Measurements from ENCODE around the gene POLD3.

The POLD3 gene

DNA sequence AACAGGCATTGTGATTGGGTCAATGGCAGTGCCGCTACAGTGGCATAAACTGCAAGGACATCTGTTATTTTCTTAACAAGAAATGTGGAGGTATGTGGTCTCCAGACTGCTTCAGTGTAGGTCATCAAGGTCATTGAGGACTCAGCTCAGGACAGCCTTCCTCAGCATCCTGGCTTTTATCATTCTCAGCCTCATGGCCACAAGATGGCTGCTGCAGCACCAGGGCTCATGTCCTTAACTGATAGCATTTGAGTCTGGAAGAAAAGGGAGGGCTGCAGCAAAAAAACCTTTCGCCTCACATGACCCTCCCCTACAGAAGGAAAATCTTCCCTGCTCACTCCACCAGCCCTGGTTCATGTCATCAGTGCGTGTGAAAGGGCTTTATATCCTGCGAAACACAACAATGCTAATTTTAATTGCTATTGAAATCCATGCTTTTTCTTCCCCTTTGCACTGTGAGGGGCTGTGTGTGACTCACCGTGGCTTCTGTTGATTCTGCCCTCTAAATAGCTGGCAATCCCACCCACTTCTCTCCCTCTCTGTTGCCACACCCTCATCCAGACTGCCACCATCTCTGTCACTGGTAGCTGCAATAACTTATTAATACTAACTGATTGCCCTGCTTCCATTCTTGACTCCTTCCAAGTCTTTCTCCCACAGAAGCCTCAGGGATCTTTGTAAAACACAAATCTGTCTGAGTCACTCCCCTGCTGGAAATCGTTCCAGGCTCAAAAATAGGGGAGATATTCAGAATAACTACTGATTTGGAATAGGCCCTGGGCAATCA lies 95.0 kb downstream of the POLD3 start:
- Histone ChIP-seq H3K4me1 (ENCODE audit: insufficient read depth, low read length) (no peaks in the 10 kb centered on the region), H3K9ac (ENCODE audit: low read depth, low read length) (no peak overlapping the region), H3K4me3 (ENCODE audit: low read depth in 1 of 2, low read length in 2 of 2) (no peak overlapping the region), H3K9me3 (ENCODE audit: insufficient read depth, low read length, severe bottlenecking) (no peaks in the 10 kb centered on the region), H3K79me2 (ENCODE audit: insufficient read depth, low read length) (no peaks in the 10 kb centered on the region), H3K36me3 (ENCODE audit: insufficient read depth, low read length) (no peaks in the 10 kb centered on the region), H4K20me1 (ENCODE audit: insufficient read depth, low read length) (no peaks in the 10 kb centered on the region), H3K27me3 (ENCODE audit: insufficient read depth, low read length, poor library complexity) (no peaks in the 10 kb centered on the region), H3K4me2 (ENCODE audit: insufficient read depth, low read length) (no peak overlapping the region), H2AFZ (ENCODE audit: low read depth, low read length) (no peak overlapping the region), H3K27ac (ENCODE audit: low read length) (no peak overlapping the region)
- TF ChIP-seq CTCF (IDR thresholded peaks at IDR 0.05; ENCODE audit: borderline replicate concordance, extremely low read depth, low read length, poor library complexity, severe bottlenecking): no peak
- no peak for TF ChIP-seq EZH2 (IDR thresholded peaks at IDR 0.05; ENCODE audit: borderline replicate concordance, low read depth, low read length, severe bottlenecking)
- no peak for DNase-seq
- no peak for ATAC-seq (ENCODE audit: insufficient read depth, low read depth)

DNA sequence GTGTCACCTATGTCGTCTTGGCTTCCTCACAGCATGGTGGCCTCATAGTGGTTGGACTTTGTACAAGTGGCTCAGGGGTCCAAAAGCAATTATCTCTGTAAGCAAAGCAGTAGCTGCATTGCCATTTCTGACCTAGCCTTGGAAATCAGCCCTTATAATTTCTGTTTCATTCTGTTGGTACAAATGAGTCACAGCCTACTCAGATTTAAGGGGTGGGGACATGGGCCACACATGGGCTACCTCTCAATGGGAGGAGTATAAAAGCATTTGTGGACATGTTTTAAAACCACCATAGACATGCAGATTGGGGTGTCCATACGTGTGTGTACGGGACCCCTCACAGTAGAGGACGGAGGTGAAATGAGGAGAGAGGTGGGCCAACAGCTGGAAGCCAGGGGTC lies 97.3 kb downstream of the POLD3 start:
- DNase-seq (no peak), ATAC-seq (ENCODE audit: insufficient read depth, low read depth) (no peak)
- no peaks in the 10 kb centered on the region for H3K36me3 ChIP-seq (ENCODE audit: insufficient read depth, low read length)
- no peaks in the 10 kb centered on the region for H3K27me3 ChIP-seq (ENCODE audit: insufficient read depth, low read length, poor library complexity)
- no peak overlapping the region for H3K9ac ChIP-seq (ENCODE audit: low read depth, low read length)
- no peak overlapping the region for H3K4me3 ChIP-seq (ENCODE audit: low read depth in 1 of 2, low read length in 2 of 2)
- H3K79me2 ChIP-seq (ENCODE audit: insufficient read depth, low read length): no peaks in the 10 kb centered on the region
- no peak overlapping the region for H3K4me2 ChIP-seq (ENCODE audit: insufficient read depth, low read length)
- H3K9me3 ChIP-seq (ENCODE audit: insufficient read depth, low read length, severe bottlenecking): no peaks in the 10 kb centered on the region
- no peak for TF ChIP-seq EZH2 (IDR thresholded peaks at IDR 0.05; ENCODE audit: borderline replicate concordance, low read depth, low read length, severe bottlenecking)
- no peaks in the 10 kb centered on the region for H4K20me1 ChIP-seq (ENCODE audit: insufficient read depth, low read length)
- H3K4me1 ChIP-seq (ENCODE audit: insufficient read depth, low read length): no peaks in the 10 kb centered on the region
- H3K27ac ChIP-seq (ENCODE audit: low read length): no peak overlapping the region
- H2AFZ ChIP-seq (ENCODE audit: low read depth, low read length): no peak overlapping the region

DNA sequence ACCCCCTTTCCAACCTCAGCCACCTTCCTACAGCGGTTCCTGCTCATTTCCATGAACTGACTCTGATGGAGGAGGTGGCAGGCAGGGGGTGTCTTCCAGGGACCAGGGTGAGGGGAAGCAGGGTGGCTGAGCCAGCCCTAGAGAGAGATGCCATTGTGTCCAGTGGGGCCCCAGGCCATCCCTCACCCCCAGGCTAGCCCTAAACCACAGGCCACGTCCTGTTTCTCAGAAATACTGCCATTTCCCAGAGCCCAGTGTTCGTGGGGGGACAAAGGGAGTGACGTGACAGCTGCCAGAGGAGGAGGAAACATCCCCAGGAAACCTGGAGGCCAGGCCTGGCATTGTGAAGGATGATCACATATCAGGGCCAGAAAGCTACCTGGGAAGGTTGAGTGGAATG lies 99.4 kb downstream of the POLD3 start:
- Histone ChIP-seq H3K4me2 (ENCODE audit: insufficient read depth, low read length) (no peak overlapping the region), H3K4me1 (ENCODE audit: insufficient read depth, low read length) (no peaks in the 10 kb centered on the region), H2AFZ (ENCODE audit: low read depth, low read length) (no peak overlapping the region), H4K20me1 (ENCODE audit: insufficient read depth, low read length) (no peaks in the 10 kb centered on the region), H3K9me3 (ENCODE audit: insufficient read depth, low read length, severe bottlenecking) (no peaks in the 10 kb centered on the region), H3K27me3 (ENCODE audit: insufficient read depth, low read length, poor library complexity) (no peaks in the 10 kb centered on the region), H3K4me3 (ENCODE audit: low read depth in 1 of 2, low read length in 2 of 2) (no peak overlapping the region), H3K9ac (ENCODE audit: low read depth, low read length) (no peak overlapping the region), H3K79me2 (ENCODE audit: insufficient read depth, low read length) (no peaks in the 10 kb centered on the region), H3K36me3 (ENCODE audit: insufficient read depth, low read length) (no peaks in the 10 kb centered on the region), H3K27ac (ENCODE audit: low read length) (no peak overlapping the region)
- DNase-seq: no peak
- ATAC-seq (ENCODE audit: insufficient read depth, low read depth): no peak
- TF ChIP-seq CTCF (IDR thresholded peaks at IDR 0.05; ENCODE audit: borderline replicate concordance, extremely low read depth, low read length, poor library complexity, severe bottlenecking) (no peak), EZH2 (IDR thresholded peaks at IDR 0.05; ENCODE audit: borderline replicate concordance, low read depth, low read length, severe bottlenecking) (no peak)

All from DND-41 (cell line).